ENCODE measurements around the gene NFU1. TPM values are rescaled to one million over a fixed set of nuclear protein-coding genes. Genes with fewer than 3 reads are reported as not detected.

NFU1 gene
- total RNA-seq, 1 donor = 19.5 TPM

DNA sequence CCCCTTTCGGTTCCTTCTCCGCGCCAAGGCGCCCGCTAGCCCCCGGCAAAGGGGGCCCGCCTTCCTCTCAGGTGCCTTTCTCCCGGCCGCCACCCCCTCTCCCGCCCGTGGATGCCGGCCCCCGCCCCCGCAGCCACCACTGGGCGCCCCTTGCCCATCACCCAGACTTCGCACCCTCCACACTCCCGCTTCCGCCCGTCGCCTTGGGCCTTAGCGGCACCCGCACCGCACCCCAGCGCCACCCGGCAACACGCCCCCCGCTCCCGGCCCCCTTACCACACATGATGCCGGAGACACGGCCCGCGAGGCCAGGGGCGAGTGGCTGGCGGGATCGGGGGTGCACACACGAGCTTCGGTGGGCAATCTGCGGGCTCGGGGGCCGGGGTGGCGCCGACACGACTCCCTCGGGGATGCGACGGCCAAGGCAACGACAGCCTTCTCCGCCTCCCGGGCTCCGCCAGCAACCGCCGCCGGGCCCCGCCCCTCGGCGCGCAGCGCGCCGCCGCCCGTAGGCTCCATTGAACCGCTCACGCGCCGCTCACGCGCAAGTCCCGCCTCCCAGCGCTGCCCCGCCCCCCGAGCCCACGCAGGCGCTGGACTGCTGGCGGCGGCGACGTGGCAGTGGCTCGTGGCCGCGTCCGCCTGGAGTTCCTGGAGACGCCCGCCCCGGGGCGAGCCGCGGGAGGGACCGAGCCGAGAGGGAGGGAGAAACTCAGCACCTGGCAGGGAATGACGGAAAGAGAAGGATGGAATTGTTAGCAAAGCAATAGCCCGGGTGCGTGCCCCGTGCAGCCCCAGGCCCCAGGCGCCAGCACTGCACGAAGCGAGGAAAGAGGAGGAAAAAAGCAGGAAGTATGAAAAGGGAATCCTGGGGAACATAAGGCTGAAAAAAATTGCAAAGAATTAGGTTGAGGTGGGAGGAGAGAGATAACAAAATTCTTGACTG is 50.2 kb downstream of the NFU1 start, which contains the start of gene GFPT1:
Gene GFPT1, minus strand, starts transcription at position 439 of the 946 bp plus-strand sequence. Its CDS starts 156 bp downstream, at position 283.
- peak within 1 kb of the TSS; percentile 62 for H3K4me3 ChIP-seq (ENCODE audit: low read length)
- no peaks in the 10 kb centered on the region for H3K9me3 ChIP-seq (ENCODE audit: low read depth, low read length)
- H3K27me3 ChIP-seq (ENCODE audit: insufficient read depth, low read length) = no peaks in the 10 kb centered on the region
- H3K4me1 ChIP-seq (ENCODE audit: insufficient read depth, low read length) = peaks cover 32% of the 10 kb centered on the region

DNA sequence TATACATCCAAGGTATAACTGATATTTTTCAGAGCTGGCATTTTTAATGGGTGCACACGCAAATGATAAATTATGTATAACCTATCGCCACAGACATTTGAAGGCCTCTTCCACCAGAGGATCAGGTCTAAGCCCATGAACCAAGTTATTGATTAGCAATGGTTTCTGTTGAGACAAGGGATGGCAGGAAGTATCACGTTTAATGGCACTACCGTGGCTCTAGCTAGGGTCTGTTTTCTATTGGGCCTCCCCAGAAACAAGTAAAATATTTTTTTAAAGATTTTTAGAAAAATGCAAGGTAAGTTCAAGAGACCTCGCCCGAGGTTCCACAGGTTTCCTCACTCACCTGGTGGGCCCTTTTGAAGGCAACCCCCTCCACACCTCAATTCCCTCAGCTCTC is 50.9 kb downstream of the NFU1 start:
- H3K4me3 ChIP-seq (ENCODE audit: low read length) = peak overlapping the region; percentile 62
- peaks cover 39% of the 10 kb centered on the region for H3K4me1 ChIP-seq (ENCODE audit: insufficient read depth, low read length)

GRCh38 chr2:69385443-69386151 is 51.6 kb downstream of the NFU1 start:
- H3K4me1 ChIP-seq (ENCODE audit: insufficient read depth, low read length) = peaks cover 37% of the 10 kb centered on the region
- no peaks in the 10 kb centered on the region for H3K27me3 ChIP-seq (ENCODE audit: insufficient read depth, low read length)
- no peak overlapping the region for H3K4me3 ChIP-seq (ENCODE audit: low read length)
- no peaks in the 10 kb centered on the region for H3K9me3 ChIP-seq (ENCODE audit: low read depth, low read length)

More for the DNA sequence above, 50.9 kb downstream of the NFU1 start:
- H3K27me3 ChIP-seq (ENCODE audit: insufficient read depth, low read length) = no peaks in the 10 kb centered on the region
- no peaks in the 10 kb centered on the region for H3K9me3 ChIP-seq (ENCODE audit: low read depth, low read length)

- H3K9me3 ChIP-seq (ENCODE audit: low read depth, low read length) = no peaks in the 10 kb centered on the region
- no peaks in the 10 kb centered on the region for H3K27me3 ChIP-seq (ENCODE audit: insufficient read depth, low read length)
- H3K4me3 ChIP-seq (ENCODE audit: low read length) = no peak overlapping the region
- H3K4me1 ChIP-seq (ENCODE audit: insufficient read depth, low read length) = peaks cover 31% of the 10 kb centered on the region
Measured at GRCh38 chr2:69384618-69385081, 52.6 kb downstream of the NFU1 start.

DNA sequence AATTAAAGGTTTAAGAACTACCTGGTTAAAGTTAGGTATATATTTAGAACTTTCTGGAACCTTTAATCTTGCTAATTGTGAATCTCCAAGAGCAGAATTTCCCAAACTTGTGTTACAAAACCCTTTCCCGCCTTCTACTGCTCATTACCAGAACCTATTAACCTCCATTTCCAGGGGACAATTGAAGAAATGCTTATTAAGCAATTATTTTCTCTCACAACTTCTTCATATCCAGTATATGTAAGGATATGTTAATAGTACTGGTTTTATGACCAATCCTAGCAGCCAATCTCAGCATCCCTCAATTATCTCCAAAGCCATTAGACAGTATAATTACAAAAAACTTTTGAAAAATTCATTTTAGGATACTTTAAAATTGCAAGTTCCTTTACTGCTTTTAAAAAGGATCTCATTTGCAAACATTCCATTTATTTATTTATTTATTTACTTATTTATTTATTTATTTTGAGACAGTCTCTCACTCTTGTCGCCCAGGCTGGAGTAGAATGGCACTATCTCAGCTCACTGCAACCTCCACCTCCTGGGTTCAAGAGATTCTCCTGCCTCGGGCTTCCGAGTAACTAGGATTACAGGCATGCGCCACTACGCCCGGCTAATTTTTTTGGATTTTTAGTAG is 53.9 kb downstream of the NFU1 start:
- H3K4me1 ChIP-seq (ENCODE audit: insufficient read depth, low read length) = peaks cover 31% of the 10 kb centered on the region
- H3K4me3 ChIP-seq (ENCODE audit: low read length) = no peak overlapping the region
- no peaks in the 10 kb centered on the region for H3K9me3 ChIP-seq (ENCODE audit: low read depth, low read length)
- H3K27me3 ChIP-seq (ENCODE audit: insufficient read depth, low read length) = no peaks in the 10 kb centered on the region

DNA sequence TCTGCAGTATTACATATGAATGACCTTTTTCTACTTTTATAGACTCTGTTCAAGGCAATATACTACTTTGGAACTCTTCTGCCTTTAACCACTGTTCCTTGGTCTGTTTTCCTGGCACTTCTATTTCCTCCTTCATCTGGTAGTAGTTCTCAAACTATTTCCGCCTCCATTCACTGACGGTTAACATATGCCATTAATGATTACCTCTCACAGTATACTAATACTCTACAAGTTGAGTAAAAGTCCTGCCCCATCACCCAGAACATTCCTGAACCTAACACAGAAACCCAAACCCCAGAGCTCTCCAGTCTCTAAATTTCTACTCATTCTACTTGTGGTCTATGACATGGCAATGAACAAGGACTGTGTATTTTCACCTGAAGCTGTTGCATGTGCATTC is 54.7 kb downstream of the NFU1 start:
- Histone ChIP-seq H3K4me3 (ENCODE audit: low read length) (no peak overlapping the region), H3K27me3 (ENCODE audit: insufficient read depth, low read length) (no peaks in the 10 kb centered on the region), H3K9me3 (ENCODE audit: low read depth, low read length) (no peaks in the 10 kb centered on the region), H3K4me1 (ENCODE audit: insufficient read depth, low read length) (peaks cover 26% of the 10 kb centered on the region)

GRCh38 chr2:69381337-69381737 is 55.9 kb downstream of the NFU1 start:
- Histone ChIP-seq H3K9me3 (ENCODE audit: low read depth, low read length) (no peaks in the 10 kb centered on the region), H3K27me3 (ENCODE audit: insufficient read depth, low read length) (no peaks in the 10 kb centered on the region), H3K4me3 (ENCODE audit: low read length) (no peak overlapping the region), H3K4me1 (ENCODE audit: insufficient read depth, low read length) (peaks cover 20% of the 10 kb centered on the region)

GRCh38 chr2:69380072-69380917 is 56.9 kb downstream of the NFU1 start:
- Histone ChIP-seq H3K9me3 (ENCODE audit: low read depth, low read length) (no peaks in the 10 kb centered on the region), H3K4me3 (ENCODE audit: low read length) (no peak overlapping the region)

DNA sequence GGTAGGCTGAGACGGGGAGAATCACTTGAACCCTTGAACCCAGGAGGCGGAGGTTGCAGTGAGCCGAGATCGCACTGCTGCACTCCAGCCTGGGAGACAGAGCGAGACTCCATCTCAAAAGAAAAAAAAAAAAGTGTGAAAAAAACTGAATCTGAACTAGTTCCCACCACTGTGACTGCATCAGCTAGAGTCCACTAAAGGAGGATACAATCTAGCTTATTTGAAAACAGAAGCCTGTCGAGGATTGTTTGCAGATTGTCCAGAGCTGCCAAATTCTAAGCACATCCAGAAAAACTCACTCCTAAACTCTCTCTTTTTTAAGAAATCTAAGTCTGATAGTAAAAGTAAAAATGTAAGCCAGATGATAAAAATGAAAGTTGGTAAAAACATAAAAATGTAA is 60.8 kb downstream of the NFU1 start:
- Histone ChIP-seq H3K4me1 (ENCODE audit: insufficient read depth, low read length) (peaks cover 3% of the 10 kb centered on the region), H3K4me3 (ENCODE audit: low read length) (no peak overlapping the region), H3K9me3 (ENCODE audit: low read depth, low read length) (no peaks in the 10 kb centered on the region), H3K27me3 (ENCODE audit: insufficient read depth, low read length) (no peaks in the 10 kb centered on the region)

More at GRCh38 chr2:69380072-69380917, 56.9 kb downstream of the NFU1 start:
- Histone ChIP-seq H3K27me3 (ENCODE audit: insufficient read depth, low read length) (no peaks in the 10 kb centered on the region), H3K4me1 (ENCODE audit: insufficient read depth, low read length) (peaks cover 12% of the 10 kb centered on the region)

DNA sequence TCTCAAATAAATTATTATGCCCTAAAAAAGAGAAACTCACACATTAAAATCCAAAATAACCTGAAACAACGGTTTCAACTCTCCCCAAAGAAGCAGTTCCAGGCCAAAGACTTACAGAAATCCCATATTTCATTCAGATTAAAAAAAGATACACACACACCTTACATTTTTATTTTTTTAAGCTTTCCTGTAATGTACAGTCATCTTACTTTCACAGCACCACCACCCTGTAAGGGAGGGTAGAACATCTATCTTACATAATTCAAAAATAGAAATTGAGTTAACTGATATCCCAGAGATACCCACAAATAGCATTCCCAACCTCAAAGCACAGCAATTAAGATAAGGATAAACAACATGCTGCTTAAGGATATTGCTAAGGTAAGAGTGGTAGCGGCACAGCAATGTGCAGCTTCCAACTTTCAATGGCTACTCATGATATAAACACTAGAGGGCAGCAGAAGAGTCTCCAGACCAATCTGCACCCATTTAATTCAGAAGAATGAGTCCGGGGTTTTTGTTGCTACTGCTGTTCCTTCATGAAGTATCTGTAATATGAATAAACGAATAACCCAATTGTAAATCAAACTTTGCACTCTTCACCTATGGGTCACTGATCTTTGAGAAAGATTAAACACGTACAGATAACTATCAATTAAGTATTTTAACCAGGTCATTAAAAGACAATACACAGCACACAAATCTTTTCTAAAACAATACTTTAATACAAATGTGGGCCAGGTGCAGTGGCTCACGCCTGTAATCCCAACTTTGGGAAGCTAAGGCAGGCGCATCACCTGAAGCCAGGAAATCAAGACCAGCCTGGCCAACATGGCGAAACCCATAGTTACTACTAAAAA is 61.5 kb downstream of the NFU1 start:
- H3K9me3 ChIP-seq (ENCODE audit: low read depth, low read length) = no peaks in the 10 kb centered on the region
- H3K4me1 ChIP-seq (ENCODE audit: insufficient read depth, low read length) = no peaks in the 10 kb centered on the region
- no peak overlapping the region for H3K4me3 ChIP-seq (ENCODE audit: low read length)

DNA sequence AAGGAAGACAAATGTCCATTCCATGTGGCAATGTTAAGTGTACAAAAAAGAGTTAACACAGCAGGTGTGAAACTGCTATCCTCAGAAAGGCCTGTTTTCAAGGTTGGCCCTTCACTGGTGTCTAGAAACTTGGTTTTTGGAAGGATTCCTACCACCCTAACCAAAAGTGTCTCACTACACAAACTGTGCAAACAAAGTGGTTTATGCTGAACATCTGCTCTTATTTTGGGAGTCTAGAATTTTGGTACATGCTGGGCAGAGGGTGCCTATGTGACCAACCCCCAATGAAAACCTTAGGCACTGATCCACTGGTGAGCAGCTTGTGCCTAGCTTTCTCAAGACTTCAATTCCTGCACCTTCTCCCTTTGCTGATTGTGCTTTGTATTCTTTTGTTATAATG is 64.5 kb downstream of the NFU1 start:
- Histone ChIP-seq H3K4me1 (ENCODE audit: insufficient read depth, low read length) (no peaks in the 10 kb centered on the region), H3K4me3 (ENCODE audit: low read length) (no peak overlapping the region), H3K27me3 (ENCODE audit: insufficient read depth, low read length) (no peaks in the 10 kb centered on the region), H3K9me3 (ENCODE audit: low read depth, low read length) (no peaks in the 10 kb centered on the region)

More for the DNA sequence above, 61.5 kb downstream of the NFU1 start:
- H3K27me3 ChIP-seq (ENCODE audit: insufficient read depth, low read length) = no peaks in the 10 kb centered on the region

GRCh38 chr2:69369802-69370201 is 67.4 kb downstream of the NFU1 start:
- Histone ChIP-seq H3K4me3 (ENCODE audit: low read length) (no peak overlapping the region), H3K27me3 (ENCODE audit: insufficient read depth, low read length) (no peaks in the 10 kb centered on the region), H3K9me3 (ENCODE audit: low read depth, low read length) (no peaks in the 10 kb centered on the region), H3K4me1 (ENCODE audit: insufficient read depth, low read length) (no peaks in the 10 kb centered on the region)

DNA sequence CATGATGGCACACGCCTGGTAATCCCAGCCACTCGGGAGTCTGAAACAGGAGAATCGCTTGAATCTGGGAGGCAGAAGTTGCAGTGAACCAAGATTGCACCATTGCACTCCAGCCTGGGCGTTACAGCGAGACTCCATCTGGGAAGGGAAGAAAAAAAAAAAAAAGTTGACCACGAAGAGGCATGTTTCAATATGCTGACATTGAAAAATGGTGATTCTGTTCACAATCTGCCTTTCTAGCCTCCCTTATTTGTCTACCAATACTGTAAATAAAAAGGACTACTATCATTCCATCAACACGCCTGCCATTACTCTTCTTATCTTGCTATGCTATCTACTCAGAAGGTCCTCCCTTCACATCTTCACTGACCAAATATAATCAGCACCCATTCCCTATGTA is 68.6 kb downstream of the NFU1 start:
- Histone ChIP-seq H3K27me3 (ENCODE audit: insufficient read depth, low read length) (no peaks in the 10 kb centered on the region), H3K4me1 (ENCODE audit: insufficient read depth, low read length) (no peaks in the 10 kb centered on the region), H3K4me3 (ENCODE audit: low read length) (no peak overlapping the region), H3K9me3 (ENCODE audit: low read depth, low read length) (no peaks in the 10 kb centered on the region)
